ENCODE results near the gene FBXO22.
"Not testable (repeated sequence)": the region's sequence is repeated elsewhere in the genome, so short reads cannot be mapped to it uniquely, and the experiment has no call there.

Gene FBXO22

GRCh38 chr15:75903331-75904239, at the start of gene FBXO22:
FBXO22 (plus strand) TSS chr15:75903878; CDS start chr15:75903964, 86 bp downstream.
- DNase-seq = peak; percentile 87

DNA sequence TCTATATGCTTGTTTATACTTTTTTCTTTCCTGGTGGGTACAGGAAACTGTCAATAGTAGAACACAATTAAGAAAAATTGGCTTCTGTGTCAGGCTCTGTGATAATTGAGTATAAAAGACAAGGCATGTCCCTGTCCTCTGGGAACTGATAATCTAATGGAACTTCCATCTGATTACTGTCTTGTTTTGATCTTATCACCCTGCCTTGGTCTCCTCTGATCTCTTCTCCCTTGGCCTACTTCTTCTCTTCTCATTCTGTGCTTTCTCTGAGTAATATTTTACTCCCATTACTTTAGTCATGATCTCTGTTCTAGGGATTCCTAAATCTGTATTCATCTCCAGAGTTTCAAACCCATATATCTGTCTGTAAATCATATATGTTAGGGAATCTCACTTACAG, 45.8 kb upstream of the FBXO22 start:
- DNase-seq = no peak

DNA sequence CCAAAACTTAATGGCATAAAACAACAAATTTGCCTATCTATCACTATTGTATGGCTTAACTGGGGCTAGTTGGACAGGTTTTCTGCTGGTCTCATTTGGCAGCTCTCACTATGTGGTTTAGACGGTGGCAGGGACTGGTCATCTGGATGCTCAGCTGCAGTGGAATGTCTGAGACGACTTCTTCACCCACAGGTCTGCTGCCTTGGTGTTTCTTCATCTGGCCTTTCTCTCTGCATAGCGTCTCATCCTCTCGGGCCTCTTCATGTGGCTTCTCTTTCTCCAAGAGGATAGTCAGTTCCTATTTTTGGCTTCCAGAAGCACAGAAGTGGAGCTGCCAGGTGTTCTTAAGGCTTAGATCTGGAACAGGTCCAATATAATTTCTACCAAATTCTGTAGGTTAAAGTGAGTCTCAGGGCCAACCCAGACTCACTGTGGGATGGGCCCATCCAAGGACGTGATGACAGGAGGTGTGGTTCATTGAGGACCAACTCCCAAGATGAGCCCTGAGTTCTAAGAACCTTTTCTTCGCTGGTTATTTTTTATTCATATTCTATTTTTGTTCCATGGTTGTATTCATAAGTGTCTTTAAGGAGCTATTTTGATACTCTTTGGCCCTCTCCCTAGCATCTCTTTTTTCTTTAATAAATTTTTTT, 41.8 kb upstream of the FBXO22 start:
- DNase-seq = no peak

- DNase-seq = no peak
Observed at GRCh38 chr15:75862796-75863195, 40.9 kb upstream of the FBXO22 start.

- peak; percentile 30 for DNase-seq
Observed at GRCh38 chr15:75864213-75865059, 39.2 kb upstream of the FBXO22 start.

GRCh38 chr15:75866045-75866444, 37.6 kb upstream of the FBXO22 start:
- not testable (repeated sequence) for DNase-seq

GRCh38 chr15:75866916-75867315, 36.8 kb upstream of the FBXO22 start:
- DNase-seq = no peak

- peak; percentile 19 for DNase-seq
Observed at GRCh38 chr15:75867449-75867848, 36.2 kb upstream of the FBXO22 start.

- no peak for DNase-seq
Observed at GRCh38 chr15:75868019-75868418, 35.7 kb upstream of the FBXO22 start.

DNA sequence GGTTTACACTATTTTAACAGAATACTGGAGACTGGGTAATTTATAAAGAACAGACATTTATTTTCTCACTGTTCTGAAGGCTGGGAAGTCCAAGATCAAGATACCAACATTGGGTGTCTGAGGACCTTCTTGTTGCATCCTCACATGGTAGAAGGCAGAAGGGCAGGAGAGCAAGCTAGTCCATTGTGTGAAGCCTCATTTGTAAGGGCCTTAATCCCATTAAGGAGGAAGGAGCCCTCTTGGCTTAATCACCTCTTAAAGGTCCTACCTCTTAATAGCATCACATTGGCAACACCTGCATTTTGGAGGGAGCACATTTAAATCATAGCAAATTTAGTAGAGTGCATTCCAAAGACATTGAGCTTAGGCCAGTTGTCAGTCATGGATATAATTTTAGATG, 34.2 kb upstream of the FBXO22 start:
- no peak for DNase-seq

GRCh38 chr15:75871589-75871988, 32.1 kb upstream of the FBXO22 start:
- not testable (repeated sequence) for DNase-seq

DNA sequence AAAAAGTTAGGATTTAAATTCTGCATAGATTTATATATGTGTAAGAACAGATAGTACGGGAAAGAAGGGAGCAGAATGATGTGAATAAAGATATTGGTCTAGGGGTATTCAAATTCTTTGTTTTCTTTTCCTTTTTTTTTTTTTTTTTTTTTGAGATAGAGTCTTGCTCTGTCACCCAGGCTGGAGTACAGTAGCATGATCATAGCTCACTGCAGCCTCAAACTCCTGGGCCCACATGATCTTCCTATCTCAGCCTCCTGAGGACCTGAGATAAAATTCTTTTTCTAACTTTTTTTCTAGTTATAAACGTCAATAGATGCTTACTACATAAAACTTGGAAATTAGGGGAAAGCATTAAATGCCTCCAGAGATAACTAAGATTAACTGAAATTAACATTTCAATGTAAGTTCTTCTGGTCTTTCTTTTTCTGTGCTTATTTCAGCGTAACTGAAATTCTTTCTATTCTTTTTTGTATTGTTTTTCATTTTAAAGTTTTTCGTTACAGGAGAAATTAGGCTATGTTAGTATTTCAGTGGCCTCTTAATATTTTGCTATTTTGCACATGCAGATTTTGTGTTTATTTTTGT, 31.2 kb upstream of the FBXO22 start:
- no peak for DNase-seq

- DNase-seq = no peak
Observed at GRCh38 chr15:75884041-75884440, 19.6 kb upstream of the FBXO22 start.

GRCh38 chr15:75887178-75887577, 16.5 kb upstream of the FBXO22 start:
- DNase-seq = no peak

- DNase-seq = peak; percentile 82
Observed at GRCh38 chr15:75891895-75892294, 11.8 kb upstream of the FBXO22 start.

- DNase-seq = no peak
Observed at GRCh38 chr15:75895731-75896130, 7.9 kb upstream of the FBXO22 start.

GRCh38 chr15:75900577-75900976, 3.1 kb upstream of the FBXO22 start:
- no peak for DNase-seq

GRCh38 chr15:75902129-75902557, 1.5 kb upstream of the FBXO22 start:
- no peak for DNase-seq

GRCh38 chr15:75905231-75905630, 1.6 kb downstream of the FBXO22 start:
- DNase-seq = no peak

- not testable (repeated sequence) for DNase-seq
Observed at GRCh38 chr15:75910355-75910754, 6.7 kb downstream of the FBXO22 start.

- DNase-seq = no peak
Observed at GRCh38 chr15:75916978-75917377, 13.3 kb downstream of the FBXO22 start.

GRCh38 chr15:75918135-75918534, 14.5 kb downstream of the FBXO22 start:
- DNase-seq = no peak

DNA sequence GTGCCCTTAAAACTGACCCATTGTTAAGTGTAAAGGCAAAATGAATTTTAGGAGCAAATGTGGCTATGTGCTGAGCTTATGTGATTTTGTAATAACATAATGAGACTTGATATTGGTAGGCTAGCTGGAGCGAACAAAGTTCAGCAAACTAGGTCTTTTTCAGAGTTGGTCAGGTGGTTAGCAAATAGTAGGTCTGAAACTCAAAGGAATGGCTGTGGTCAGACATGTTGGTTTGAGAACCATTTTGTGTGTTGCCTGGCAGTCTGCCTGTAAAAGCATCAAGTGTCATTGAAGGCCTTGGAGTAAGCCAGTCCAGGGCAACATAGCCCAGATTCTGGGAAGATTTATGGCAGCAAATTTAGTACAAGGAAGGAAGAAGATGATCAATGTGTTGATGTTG, 16.4 kb downstream of the FBXO22 start:
- no peak for DNase-seq
